Loucy (cell line): ENCODE results near the gene PARP3.

Experiments
- H2AFZ ChIP-seq: fragments of 200-600 bp; sonication (generic); 2 replicates; pipeline ENCODE4 v1.6.0; 2016; ENCODE audit warnings: antibody characterized with exemption, mild to moderate bottlenecking, low read length, moderate library complexity
- H3F3A ChIP-seq: fragments of 200-600 bp; 2 replicates; pipeline ENCODE4 v1.6.0; 2016; ENCODE audit warnings: antibody characterized with exemption, low read depth, mild to moderate bottlenecking
- H3K27me3 ChIP-seq: fragments of 200-600 bp; sonication (generic); 2 replicates; pipeline ENCODE4 v1.6.1; 2014; ENCODE audit warnings: low read length, mild to moderate bottlenecking; ENCODE audit not compliant: insufficient read depth, poor library complexity, severe bottlenecking
- H3K36me3 ChIP-seq: fragments of 200-600 bp; sonication (generic); 2 replicates; pipeline ENCODE4 v1.6.1; 2016; ENCODE audit warnings: low read length; ENCODE audit not compliant: insufficient read depth
- H3K4me1 ChIP-seq: fragments of 200-600 bp; sonication (generic); 2 replicates; pipeline ENCODE4 v1.5.1; 2014; ENCODE audit warnings: low read length, mild to moderate bottlenecking; ENCODE audit not compliant: insufficient read depth, poor library complexity, severe bottlenecking
- H3K4me2 ChIP-seq: fragments of 200-600 bp; sonication (generic); 2 replicates; pipeline ENCODE4 v1.6.0; 2014; ENCODE audit warnings: antibody characterized with exemption, low read length, low read depth, mild to moderate bottlenecking; ENCODE audit not compliant: poor library complexity, severe bottlenecking
- H3K4me3 ChIP-seq: fragments of 200-600 bp; sonication (generic); 2 replicates; pipeline ENCODE4 v1.5.1; 2014; ENCODE audit warnings: low read length, mild to moderate bottlenecking, mixed read lengths; ENCODE audit not compliant: poor library complexity, severe bottlenecking
- H3K79me2 ChIP-seq: fragments of 200-600 bp; sonication (generic); 2 replicates; pipeline ENCODE4 v1.6.1; 2014; ENCODE audit warnings: low read length; ENCODE audit not compliant: insufficient read depth
- H3K9ac ChIP-seq: fragments of 200-600 bp; sonication (generic); 2 replicates; pipeline ENCODE4 v1.6.0; 2014; ENCODE audit warnings: mild to moderate bottlenecking, low read depth, low read length, moderate library complexity; ENCODE audit not compliant: poor library complexity, severe bottlenecking
- H3K9me2 ChIP-seq: fragments of 200-600 bp; sonication (generic); replicated peaks from 2 replicates; pipeline ENCODE4 v1.6.1; 2016; ENCODE audit warnings: low read depth, low read length, mixed read lengths
- H3K9me3 ChIP-seq: fragments of 200-600 bp; sonication (generic); 2 replicates; pipeline ENCODE4 v1.6.1; 2014; ENCODE audit warnings: mild to moderate bottlenecking, antibody characterized with exemption, low read length, low read depth; ENCODE audit not compliant: insufficient read depth
- H4K20me1 ChIP-seq: fragments of 200-600 bp; sonication (generic); 2 replicates; pipeline ENCODE4 v1.6.0; 2014; ENCODE audit warnings: antibody characterized with exemption, low read length, mild to moderate bottlenecking; ENCODE audit not compliant: insufficient read depth, poor library complexity, severe bottlenecking
- CTCF ChIP-seq: fragments of 200-600 bp; sonication (generic); conservative IDR thresholded peaks from 2 replicates; pipeline ENCODE4 v1.5.1; 2014; ENCODE audit warnings: mild to moderate bottlenecking, antibody characterized with exemption, low read length
- EZH2phosphoT487 ChIP-seq: fragments of 200-600 bp; IDR thresholded peaks from 2 replicates; pipeline ENCODE4 v1.6.1; 2018; ENCODE audit warnings: antibody characterized with exemption, mild to moderate bottlenecking, moderate library complexity, borderline replicate concordance

Gene PARP3

GRCh38 chr3:51975852-51976549 lies 33.8 kb downstream of the PARP3 start:
- Histone ChIP-seq H3K9ac (peak overlapping the region; percentile 95), H3K79me2 (peaks cover 20% of the 10 kb centered on the region), H3K4me2 (peak overlapping the region; percentile 99), H4K20me1 (no peaks in the 10 kb centered on the region), H3K9me2 (no peaks in the 10 kb centered on the region), H3K4me1 (peaks cover 35% of the 10 kb centered on the region), H3F3A (peaks cover 7% of the 10 kb centered on the region; the same call in 1 of the 2 replicates), H3K9me3 (no peaks in the 10 kb centered on the region), H3K36me3 (no peaks in the 10 kb centered on the region), H3K4me3 (peak overlapping the region; percentile 97), H3K27me3 (no peaks in the 10 kb centered on the region), H2AFZ (no peak overlapping the region)
- no peak for TF ChIP-seq EZH2phosphoT487
- peak; percentile 18; the same call in 1 of the 2 replicates for TF ChIP-seq CTCF

DNA sequence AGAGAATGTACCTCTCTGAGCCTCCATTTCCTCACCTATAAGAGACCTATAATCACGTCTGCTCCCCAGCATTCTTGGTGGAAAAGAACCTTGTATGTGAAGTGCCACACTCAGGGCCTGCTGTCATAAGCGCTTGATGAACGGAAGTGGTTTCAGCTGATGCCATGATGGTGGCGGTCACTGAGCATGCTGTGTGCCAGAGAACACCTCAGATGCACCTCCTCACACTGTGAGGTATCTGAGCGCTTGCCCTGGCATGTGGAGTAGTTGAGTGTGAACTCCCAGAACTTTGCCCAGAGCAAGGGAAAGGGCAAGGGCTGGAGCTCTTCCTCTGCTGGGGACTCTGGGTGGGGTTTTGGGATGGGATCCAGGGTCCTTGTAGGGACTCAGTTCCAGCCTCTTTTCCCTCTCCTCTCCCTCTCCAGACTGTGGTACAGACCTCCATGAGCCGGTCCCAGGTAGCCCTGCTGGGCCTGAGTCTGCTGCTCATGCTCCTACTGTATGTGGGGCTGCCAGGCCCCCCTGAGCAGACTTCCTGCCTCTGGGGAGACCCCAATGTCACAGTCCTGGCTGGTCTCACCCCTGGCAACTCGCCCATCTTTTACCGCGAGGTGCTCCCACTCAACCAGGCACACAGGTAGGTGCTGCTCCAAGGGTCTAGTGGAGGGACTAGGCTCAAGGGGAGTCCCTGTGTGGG lies 35.4 kb downstream of the PARP3 start:
- H3K79me2 ChIP-seq: peaks cover 26% of the 10 kb centered on the region
- TF ChIP-seq CTCF (no peak), EZH2phosphoT487 (no peak)
- H3K27me3 ChIP-seq: no peaks in the 10 kb centered on the region
- H3K9ac ChIP-seq: no peak overlapping the region
- no peak overlapping the region for H3K4me3 ChIP-seq
- no peaks in the 10 kb centered on the region for H3K36me3 ChIP-seq
- peaks cover 39% of the 10 kb centered on the region for H3K4me1 ChIP-seq
- no peaks in the 10 kb centered on the region for H4K20me1 ChIP-seq
- H3K9me3 ChIP-seq: no peaks in the 10 kb centered on the region
- no peak overlapping the region for H2AFZ ChIP-seq
- H3K4me2 ChIP-seq: peak overlapping the region; percentile 99
- H3K9me2 ChIP-seq: no peaks in the 10 kb centered on the region
- H3F3A ChIP-seq: peaks cover 8% of the 10 kb centered on the region

DNA sequence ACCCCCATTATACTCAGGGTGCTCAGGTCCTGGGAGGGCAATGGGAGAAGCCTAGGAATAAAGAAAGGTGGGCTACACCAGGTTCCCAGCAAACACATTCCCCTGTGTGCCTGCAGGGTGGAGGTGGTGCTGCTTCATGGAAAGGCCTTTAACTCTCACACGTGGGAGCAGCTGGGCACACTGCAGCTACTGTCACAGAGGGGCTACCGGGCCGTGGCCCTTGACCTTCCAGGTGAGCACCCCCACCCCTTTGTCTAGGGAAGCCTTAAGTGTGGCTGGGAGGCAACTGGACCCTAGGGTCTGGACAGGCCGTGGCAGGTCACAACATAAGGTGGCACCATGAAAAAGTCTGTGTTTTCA lies 36.0 kb downstream of the PARP3 start:
- Histone ChIP-seq H3F3A (peaks cover 12% of the 10 kb centered on the region), H3K4me1 (peaks cover 39% of the 10 kb centered on the region), H4K20me1 (no peaks in the 10 kb centered on the region), H3K4me3 (no peak overlapping the region), H3K36me3 (no peaks in the 10 kb centered on the region), H3K27me3 (no peaks in the 10 kb centered on the region), H3K9me2 (no peaks in the 10 kb centered on the region), H3K9ac (no peak overlapping the region), H3K4me2 (no peak overlapping the region), H3K79me2 (peaks cover 26% of the 10 kb centered on the region), H2AFZ (no peak overlapping the region), H3K9me3 (no peaks in the 10 kb centered on the region)
- TF ChIP-seq EZH2phosphoT487: no peak
- no peak for TF ChIP-seq CTCF
